Esophagus muscularis mucosa (tissue), 4 donors: ENCODE measurements around the gene INTS11. TPM values are rescaled to one million over a fixed set of nuclear protein-coding genes. Genes with fewer than 3 reads are reported as not detected.

Source experiments
- DNase-seq: peaks from one replicate; pipeline ENCODE4 v3.0.0-alpha.2; 2017; ENCODE audit errors: extremely low spot score
- H3K27ac ChIP-seq, 4 donors: fragments of 200-600 bp; sonication (generic); replicated peaks in 1 of 4; 1 replicate in 3 of 4; 2 replicates in 1 of 4; pipeline ENCODE4 v1.5.1; 2016 to 2019; ENCODE audit warnings: mild to moderate bottlenecking in 1 of 4
- H3K27me3 ChIP-seq, 4 donors: fragments of 200-600 bp; sonication (generic); one replicate each; pipeline versions ENCODE4 v1.5.1 to v1.6.0; 2016 to 2019
- H3K36me3 ChIP-seq, 4 donors: fragments of 200-600 bp; sonication (generic); one replicate each; pipeline ENCODE4 v1.5.1; 2016 to 2019
- H3K4me1 ChIP-seq, 4 donors: fragments of 200-600 bp; sonication (generic); one replicate each; pipeline ENCODE4 v1.5.1; 2016 to 2019
- H3K4me3 ChIP-seq, 4 donors: fragments of 200-600 bp; sonication (generic); 1 replicate in 2 of 4; 2 replicates in 2 of 4; pipeline ENCODE4 v1.5.1; 2016 to 2019; ENCODE audit warnings: mild to moderate bottlenecking in 4 of 4, moderate library complexity in 1 of 4
- H3K9me3 ChIP-seq, 4 donors: fragments of 200-600 bp; sonication (generic); 1 replicate in 3 of 4; 2 replicates in 1 of 4; pipeline ENCODE4 v1.5.1; 2016 to 2019
- CTCF ChIP-seq, 3 experiments: fragments of 200-600 bp in 2 of 3; fragments of 450-650 bp in 1 of 3; sonication (generic) in 2 of 3; IDR thresholded peaks; one replicate each; pipeline ENCODE4 v1.5.1; 2017 to 2019; ENCODE audit warnings: antibody characterized with exemption in 3 of 3, mild to moderate bottlenecking in 2 of 3, moderate library complexity in 1 of 3
- EP300 ChIP-seq: sonication (generic); formaldehyde crosslinking; IDR thresholded peaks from one replicate; pipeline ENCODE4 v1.6.1; 2017; ENCODE audit warnings: antibody characterized with exemption
- POLR2A ChIP-seq: fragments of 450-650 bp; IDR thresholded peaks from one replicate; pipeline ENCODE4 v1.6.1; 2017; ENCODE audit warnings: antibody characterized with exemption, moderate library complexity, mild to moderate bottlenecking, low read depth
- POLR2AphosphoS5 ChIP-seq, 2 donors: sonication (generic); formaldehyde crosslinking; IDR thresholded peaks; one replicate each; pipeline ENCODE4 v1.6.1; 2017; ENCODE audit warnings: antibody characterized with exemption in 2 of 2
- WGBS: methylation state at CpG from one replicate; pipeline ENCODE4 v1.1.5; 2018; 5-methylcytosine and 5-hydroxymethylcytosine counted together
- intact Hi-C: fragments of 100-400 bp; cut with DNase I; formaldehyde crosslinking; loops from one replicate; pipeline ENCODE4 v1.15.1; 2023
- total RNA-seq, 4 donors: library from RNA; depleted of rRNA; stranded (reverse); fragments of >200 nt; gene quantifications; one replicate each; pipeline versions ENCODE4 v1.1.0 to v1.2.1, GENCODE V29; 2016

INTS11 gene
- total RNA-seq, 4 donors from 2014 or later = 75.9 to 121 (median 87.8) TPM

DNA sequence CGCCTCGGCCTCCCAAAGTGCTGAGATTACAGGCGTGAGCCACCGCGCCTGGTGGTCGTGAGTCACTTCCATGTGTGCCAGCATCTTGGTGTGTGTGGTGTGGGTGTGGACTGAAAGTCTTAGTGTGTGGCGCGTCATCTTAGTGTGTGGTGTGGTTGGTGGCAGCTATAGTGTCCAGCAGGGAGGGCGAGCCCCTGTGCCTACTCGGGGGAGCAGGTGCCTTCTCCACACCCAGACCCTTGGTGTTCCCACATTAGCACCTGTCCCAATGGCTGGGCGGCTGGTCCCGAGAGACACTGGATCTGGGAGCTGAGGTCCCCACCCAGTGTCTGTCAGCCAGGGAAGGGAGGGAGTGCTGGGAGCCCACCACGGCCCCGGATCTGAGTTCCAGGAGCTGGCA lies 41.5 kb downstream of the INTS11 start:
- TF ChIP-seq EP300 (no peak), POLR2AphosphoS5 (IDR thresholded peaks at IDR 0.05) (no peak), CTCF (IDR thresholded peaks at IDR 0.05) (no peak), POLR2A (no peak)
- intact Hi-C loops = no loop called here
- H3K4me1 ChIP-seq = peaks cover 0 to 6% (median 0%) of the 10 kb centered on the region in 4 donors
- H3K27me3 ChIP-seq = peaks cover 0 to 38% (median 1%) of the 10 kb centered on the region in 4 donors
- WGBS = 78% methylated on average over 14 of the region's 14 CpGs
- no peaks in the 10 kb centered on the region for H3K36me3 ChIP-seq
- no peak for DNase-seq
- H3K4me3 ChIP-seq = no peak overlapping the region
- no peaks in the 10 kb centered on the region for H3K9me3 ChIP-seq
- no peak overlapping the region for H3K27ac ChIP-seq

GRCh38 chr1:1281533-1282321 lies 42.7 kb downstream of the INTS11 start:
- WGBS = 66% methylated on average over 7 of the region's 26 CpGs
- no peak overlapping the region for H3K27ac ChIP-seq
- no peak for TF ChIP-seq EP300
- TF ChIP-seq POLR2AphosphoS5 (IDR thresholded peaks at IDR 0.05) = no peak
- no peak for TF ChIP-seq POLR2A
- no peak for TF ChIP-seq CTCF (IDR thresholded peaks at IDR 0.05)

DNA sequence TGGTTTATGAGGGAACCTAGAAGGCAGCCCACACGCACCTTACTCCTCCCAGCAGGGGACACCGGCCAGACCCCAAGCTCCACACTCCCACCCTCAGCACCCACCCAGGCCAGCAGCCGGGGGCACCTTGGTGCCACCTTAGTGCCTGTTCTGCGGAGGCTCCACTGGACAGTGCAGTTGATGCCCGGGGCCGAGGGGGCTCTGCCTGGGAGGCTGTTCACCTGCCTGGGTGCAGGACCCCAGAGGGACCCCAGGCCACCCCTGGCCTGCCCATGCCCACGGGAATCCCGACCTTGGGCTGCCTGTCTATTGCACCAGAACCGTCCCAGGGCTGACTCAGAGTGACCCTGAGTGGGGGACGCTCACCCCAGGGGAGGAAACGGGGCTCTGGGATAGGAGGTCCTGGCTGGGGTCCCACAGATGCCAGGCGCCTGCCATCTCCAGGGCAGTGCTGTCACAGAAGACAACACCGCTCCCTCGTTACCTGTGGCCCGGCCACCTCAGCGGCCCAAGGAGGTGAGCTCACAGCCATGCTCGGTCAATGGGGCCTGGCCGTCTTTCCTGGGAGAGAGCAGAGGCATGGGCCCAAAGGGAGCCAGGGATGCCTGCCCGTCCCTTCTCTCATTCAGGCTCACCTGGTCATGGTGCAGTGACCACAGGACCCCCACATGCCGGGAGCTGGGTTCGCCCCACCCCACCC lies 43.5 kb downstream of the INTS11 start:
- Histone ChIP-seq H3K36me3 (no peaks in the 10 kb centered on the region), H3K27ac (no peak overlapping the region), H3K4me1 (peaks cover 0 to 6% (median 0%) of the 10 kb centered on the region in 4 donors), H3K4me3 (no peak overlapping the region), H3K27me3 (peaks cover 0 to 17% (median 0%) of the 10 kb centered on the region in 4 donors), H3K9me3 (no peaks in the 10 kb centered on the region)
- DNase-seq = no peak
- TF ChIP-seq CTCF (IDR thresholded peaks at IDR 0.05) (no peak), POLR2AphosphoS5 (IDR thresholded peaks at IDR 0.05) (no peak), POLR2A (no peak), EP300 (no peak)
- intact Hi-C loops = no loop called here
- WGBS = 89% methylated on average over 5 of the region's 21 CpGs

More at GRCh38 chr1:1281533-1282321, 42.7 kb downstream of the INTS11 start:
- Histone ChIP-seq H3K4me3 (no peak overlapping the region), H3K36me3 (no peaks in the 10 kb centered on the region), H3K9me3 (no peaks in the 10 kb centered on the region), H3K4me1 (peaks cover 0 to 6% (median 0%) of the 10 kb centered on the region in 4 donors), H3K27me3 (peaks cover 0 to 25% (median 1%) of the 10 kb centered on the region in 4 donors)
- DNase-seq = no peak
- intact Hi-C loops = no loop called here

DNA sequence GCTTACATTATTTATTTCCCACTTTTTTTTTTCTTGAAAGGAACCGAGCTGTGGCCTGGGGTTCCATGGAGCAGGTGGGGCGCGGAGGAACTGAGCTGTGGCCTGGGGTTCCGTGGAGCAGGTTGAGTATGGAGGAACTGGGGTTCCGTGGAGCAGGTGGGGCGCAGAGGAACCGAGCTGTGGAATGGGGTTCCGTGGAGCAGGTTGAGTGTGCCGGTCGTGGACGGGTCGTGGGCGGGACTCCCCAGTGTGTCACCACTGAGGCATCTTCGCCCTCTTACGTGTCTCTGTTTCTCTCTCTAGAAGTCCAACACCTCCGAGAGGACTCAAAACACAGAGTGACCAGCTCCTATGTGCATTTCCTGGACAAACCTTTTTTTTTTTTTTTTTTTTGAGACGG lies 45.4 kb downstream of the INTS11 start:
- WGBS = 94% methylated on average over 17 of the region's 17 CpGs
- Histone ChIP-seq H3K9me3 (no peaks in the 10 kb centered on the region), H3K36me3 (no peaks in the 10 kb centered on the region), H3K4me1 (peaks cover 9 to 24% (median 11%) of the 10 kb centered on the region in 4 donors), H3K27ac (no peak overlapping the region), H3K4me3 (no peak overlapping the region), H3K27me3 (no peaks in the 10 kb centered on the region)
- TF ChIP-seq EP300 (no peak), CTCF (IDR thresholded peaks at IDR 0.05) (no peak), POLR2AphosphoS5 (IDR thresholded peaks at IDR 0.05) (no peak), POLR2A (no peak)
- intact Hi-C loops = no loop called here
- DNase-seq = no peak
